Panc1 (cell line): ENCODE data around the gene PRR4. TPM values are rescaled to one million over a fixed set of nuclear protein-coding genes. Genes with fewer than 3 reads are reported as not detected.
A peak's percentile ranks its signal among the peaks of the same experiment; 100 is the strongest.

Experiments
- ATAC-seq: fragments of 200-7000 bp; cut with Tn5 transposase; 2 replicates; pipeline ENCODE4 v1.9.1; 2020; ENCODE audit warnings: mild to moderate bottlenecking, moderate library complexity
- BruUV-seq: library from RNA; stranded (reverse); fragments of 400-500 nt; replicated peaks from 2 replicates; lab custom pipeline; 2021; lab: Mats Ljungman, UMichigan
- CTCF ChIA-PET: fragments of 300-600 bp; sonication (Branson Sonifier 250); formaldehyde crosslinking; loops from one replicate; lab custom pipeline; 2022; ENCODE audit warnings: antibody characterized with exemption; lab: Charles Lee
- POLR2A ChIA-PET: fragments of 300-600 bp; sonication (Branson Sonifier 250); formaldehyde crosslinking; loops from one replicate; lab custom pipeline; 2022; ENCODE audit warnings: antibody characterized with exemption; lab: Charles Lee
- DNase-seq: peaks from one replicate; pipeline ENCODE4 v3.0.0-alpha.2; 2010; ENCODE audit warnings: low read depth, low spot score
- H3K27ac ChIP-seq: 2 replicates; pipeline ENCODE4 v1.5.1; 2011; ENCODE audit warnings: mild to moderate bottlenecking, low read length, inconsistent platforms
- H3K27me3 ChIP-seq: fragments of 200-500 bp; sonication (Bioruptor generic); 2 replicates; pipeline ENCODE4 v1.6.0; 2014; ENCODE audit warnings: low read length, inconsistent platforms; ENCODE audit not compliant: control insufficient read depth, insufficient read depth
- H3K36me3 ChIP-seq: fragments of 200-500 bp; sonication (Bioruptor generic); 2 replicates; pipeline ENCODE4 v1.5.1; 2014; ENCODE audit warnings: inconsistent platforms, mild to moderate bottlenecking, low read length, moderate library complexity; ENCODE audit not compliant: control insufficient read depth, insufficient read depth
- H3K4me1 ChIP-seq: 2 replicates; pipeline ENCODE4 v1.5.1; 2011; ENCODE audit warnings: inconsistent platforms, mild to moderate bottlenecking, low read length, moderate library complexity; ENCODE audit not compliant: control insufficient read depth, insufficient read depth
- H3K4me3 ChIP-seq, 2 experiments: 2 replicates each; pipeline ENCODE4 v1.5.1; 2011 to 2012; ENCODE audit warnings: low read depth in 2 of 2, low read length in 2 of 2, mild to moderate bottlenecking in 2 of 2, inconsistent platforms in 1 of 2, moderate library complexity in 1 of 2
- H3K9me3 ChIP-seq: fragments of 200-500 bp; sonication (Bioruptor generic); 2 replicates; pipeline ENCODE4 v1.5.1; 2014; ENCODE audit warnings: low read depth, mild to moderate bottlenecking, inconsistent platforms, low read length, moderate library complexity; ENCODE audit not compliant: control insufficient read depth, insufficient read depth
- CTCF ChIP-seq: fragments of 450-650 bp; IDR thresholded peaks from 2 replicates; pipeline ENCODE4 v1.5.1; 2017; ENCODE audit warnings: mild to moderate bottlenecking
- POLR2AphosphoS5 ChIP-seq: IDR thresholded peaks from 2 replicates; pipeline ENCODE4 v1.6.1; 2012; ENCODE audit warnings: mild to moderate bottlenecking, low read depth, low read length, moderate library complexity
- REST ChIP-seq, 2 experiments: IDR thresholded peaks; 2 replicates each; pipeline ENCODE4 v1.6.1; 2011 to 2012; ENCODE audit warnings: low read depth in 2 of 2, control low read depth in 1 of 2, low read length in 1 of 2, mild to moderate bottlenecking in 1 of 2, moderate library complexity in 1 of 2; ENCODE audit not compliant: insufficient read depth in 1 of 2
- SIN3A ChIP-seq: IDR thresholded peaks from 2 replicates; pipeline ENCODE4 v1.6.1; 2012; ENCODE audit warnings: low read depth, mild to moderate bottlenecking, low read length, moderate library complexity, borderline replicate concordance; ENCODE audit not compliant: insufficient read depth
- TCF7L2 ChIP-seq: IDR thresholded peaks from 2 replicates; pipeline ENCODE4 v1.6.1; 2011; ENCODE audit warnings: mild to moderate bottlenecking, low read depth, low read length, inconsistent platforms
- in situ Hi-C: cut with HindIII; loops from 2 replicates; pipeline ENCODE4 v1.10.0; 2016; ENCODE audit warnings: low sequenced_read_pairs, low pct_unique_long_range_greater_than_20kb
- intact Hi-C: fragments of 100-400 bp; cut with micrococcal nuclease; formaldehyde crosslinking; loops from one replicate; pipeline ENCODE4 v1.10.0; 2022; ENCODE audit not compliant: unreplicated experiment
- total RNA-seq: library from RNA; stranded (reverse); gene quantifications from one replicate; pipeline ENCODE4 v1.2.1, GENCODE V29; 2021; ENCODE audit not compliant: unreplicated experiment

PRR4 gene
- total RNA-seq, 1 experiment from 2014 or later: 1.1 TPM

- no peak for ATAC-seq
- no peaks in the 10 kb centered on the region for H3K9me3 ChIP-seq
- DNase-seq: no peak
- in situ Hi-C loops: no loop called here
- ChIA-PET POLR2A (no interaction called here), CTCF (no interaction called here)
- H3K27me3 ChIP-seq: no peaks in the 10 kb centered on the region
- no peak overlapping the region for H3K27ac ChIP-seq
- no peak overlapping the region for H3K4me3 ChIP-seq
- intact Hi-C loops: no loop called here
- no TSS peak for BruUV-seq
- H3K36me3 ChIP-seq: no peaks in the 10 kb centered on the region
- no peak for TF ChIP-seq POLR2AphosphoS5
- peak; percentile 8; the same call in 1 of the 2 replicates for TF ChIP-seq CTCF
- no peaks in the 10 kb centered on the region for H3K4me1 ChIP-seq
Measured at GRCh38 chr12:10867381-10867780, 18.1 kb upstream of the PRR4 start.

- TF ChIP-seq POLR2AphosphoS5 (no peak), TCF7L2 (no peak), REST (IDR thresholded peaks at IDR 0.05; ENCODE audit: insufficient read depth in 1 of 2, low read depth in 2 of 2, low read length in 1 of 2) (no peak), CTCF (no peak), SIN3A (no peak)
- Histone ChIP-seq H3K27me3 (no peaks in the 10 kb centered on the region), H3K27ac (no peak overlapping the region), H3K4me1 (no peaks in the 10 kb centered on the region), H3K4me3 (no peak overlapping the region), H3K9me3 (no peaks in the 10 kb centered on the region), H3K36me3 (no peaks in the 10 kb centered on the region)
- intact Hi-C loops: no loop called here
- ChIA-PET CTCF (no interaction called here), POLR2A (no interaction called here)
- DNase-seq: no peak
- in situ Hi-C loops: no loop called here
- ATAC-seq: no peak
- BruUV-seq: no TSS peak
Measured at GRCh38 chr12:10863512-10864218, 14.4 kb upstream of the PRR4 start.
